ENCODE measurements around the gene WDR1.

WDR1 gene

DNA sequence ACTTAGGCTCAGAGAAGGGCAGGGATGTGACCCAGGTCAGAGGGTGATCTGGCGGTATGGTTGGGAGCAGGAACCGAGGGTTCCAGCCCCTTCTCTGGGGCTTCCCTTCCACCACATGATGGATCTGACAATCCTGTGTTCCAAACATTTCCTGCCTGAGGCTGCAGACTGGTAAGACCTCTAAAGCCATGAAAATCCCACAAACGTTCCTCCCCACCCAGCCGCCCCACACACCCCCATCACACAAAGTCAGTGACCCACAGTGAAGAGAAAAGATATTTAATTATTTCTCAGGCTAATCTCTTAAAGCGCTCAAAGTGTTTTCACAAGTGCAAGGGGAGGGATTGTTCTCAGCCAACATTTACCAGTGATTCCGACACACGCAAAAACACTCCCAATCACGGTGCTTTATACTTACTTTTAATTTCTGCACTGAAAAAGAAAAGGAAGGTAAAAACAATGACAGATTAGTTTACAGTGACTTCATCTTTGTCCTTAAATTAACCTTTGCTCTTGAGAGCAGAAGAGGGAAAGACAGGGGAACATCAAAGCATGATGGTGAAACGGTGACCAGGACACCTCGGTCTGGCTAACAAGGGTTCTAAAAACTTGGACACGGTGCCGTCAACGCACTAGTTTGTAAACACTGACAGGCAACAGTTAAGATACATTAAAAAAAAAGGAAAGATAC is 42.4 kb downstream of the WDR1 start:
- no peaks in the 10 kb centered on the region for H3K9me3 Mint-ChIP-seq

DNA sequence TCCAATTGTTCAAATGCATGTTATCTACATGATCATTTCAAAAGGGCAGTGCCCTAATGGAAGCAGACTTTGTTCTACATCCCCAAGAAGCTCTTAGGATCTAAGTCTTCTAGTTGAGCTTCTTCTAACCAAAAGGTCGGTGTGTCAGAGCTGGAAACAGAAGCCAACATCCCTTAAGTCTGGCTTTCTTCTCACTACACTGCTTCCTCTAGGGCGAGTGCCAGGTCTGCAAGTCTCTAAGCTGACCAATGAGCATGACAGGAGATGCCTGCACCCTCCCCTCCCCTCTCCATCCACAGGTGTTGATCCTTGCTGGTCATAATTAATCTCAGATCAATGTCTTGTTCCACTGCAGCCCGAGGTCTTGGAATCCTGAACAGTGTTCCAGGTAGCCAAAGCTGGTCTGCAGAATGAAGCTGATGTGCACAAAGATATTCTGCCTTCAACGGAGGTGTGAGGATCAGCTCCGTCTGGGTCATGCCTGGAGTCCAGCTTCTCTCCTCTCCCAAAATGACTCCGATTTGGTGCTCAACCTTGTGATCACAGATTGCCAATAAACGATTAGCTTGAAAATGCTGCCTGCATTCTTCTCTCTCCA is 44.1 kb downstream of the WDR1 start:
- Mint-ChIP-seq H3K9me3 (no peaks in the 10 kb centered on the region), H3K27me3 (ENCODE audit: low read depth) (no peaks in the 10 kb centered on the region), H3K27ac (no peak overlapping the region), H3K4me1 (no peaks in the 10 kb centered on the region), H3K4me3 (no peak overlapping the region), H3K36me3 (ENCODE audit: low read depth) (peaks cover 52% of the 10 kb centered on the region)
- TF ChIP-seq, protein P1, sequence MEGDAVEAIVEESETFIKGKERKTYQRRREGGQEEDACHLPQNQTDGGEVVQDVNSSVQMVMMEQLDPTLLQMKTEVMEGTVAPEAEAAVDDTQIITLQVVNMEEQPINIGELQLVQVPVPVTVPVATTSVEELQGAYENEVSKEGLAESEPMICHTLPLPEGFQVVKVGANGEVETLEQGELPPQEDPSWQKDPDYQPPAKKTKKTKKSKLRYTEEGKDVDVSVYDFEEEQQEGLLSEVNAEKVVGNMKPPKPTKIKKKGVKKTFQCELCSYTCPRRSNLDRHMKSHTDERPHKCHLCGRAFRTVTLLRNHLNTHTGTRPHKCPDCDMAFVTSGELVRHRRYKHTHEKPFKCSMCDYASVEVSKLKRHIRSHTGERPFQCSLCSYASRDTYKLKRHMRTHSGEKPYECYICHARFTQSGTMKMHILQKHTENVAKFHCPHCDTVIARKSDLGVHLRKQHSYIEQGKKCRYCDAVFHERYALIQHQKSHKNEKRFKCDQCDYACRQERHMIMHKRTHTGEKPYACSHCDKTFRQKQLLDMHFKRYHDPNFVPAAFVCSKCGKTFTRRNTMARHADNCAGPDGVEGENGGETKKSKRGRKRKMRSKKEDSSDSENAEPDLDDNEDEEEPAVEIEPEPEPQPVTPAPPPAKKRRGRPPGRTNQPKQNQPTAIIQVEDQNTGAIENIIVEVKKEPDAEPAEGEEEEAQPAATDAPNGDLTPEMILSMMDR (IDR thresholded peaks at IDR 0.05; ENCODE audit: unreplicated experiment in 3 of 3): no peak

More for the DNA sequence above, 42.4 kb downstream of the WDR1 start:
- Mint-ChIP-seq H3K27me3 (ENCODE audit: low read depth) (no peaks in the 10 kb centered on the region), H3K4me3 (no peak overlapping the region), H3K36me3 (ENCODE audit: low read depth) (peaks cover 60% of the 10 kb centered on the region), H3K27ac (no peak overlapping the region), H3K4me1 (no peaks in the 10 kb centered on the region)
- TF ChIP-seq, protein P1 (IDR thresholded peaks at IDR 0.05; ENCODE audit: unreplicated experiment in 3 of 3): no peak

DNA sequence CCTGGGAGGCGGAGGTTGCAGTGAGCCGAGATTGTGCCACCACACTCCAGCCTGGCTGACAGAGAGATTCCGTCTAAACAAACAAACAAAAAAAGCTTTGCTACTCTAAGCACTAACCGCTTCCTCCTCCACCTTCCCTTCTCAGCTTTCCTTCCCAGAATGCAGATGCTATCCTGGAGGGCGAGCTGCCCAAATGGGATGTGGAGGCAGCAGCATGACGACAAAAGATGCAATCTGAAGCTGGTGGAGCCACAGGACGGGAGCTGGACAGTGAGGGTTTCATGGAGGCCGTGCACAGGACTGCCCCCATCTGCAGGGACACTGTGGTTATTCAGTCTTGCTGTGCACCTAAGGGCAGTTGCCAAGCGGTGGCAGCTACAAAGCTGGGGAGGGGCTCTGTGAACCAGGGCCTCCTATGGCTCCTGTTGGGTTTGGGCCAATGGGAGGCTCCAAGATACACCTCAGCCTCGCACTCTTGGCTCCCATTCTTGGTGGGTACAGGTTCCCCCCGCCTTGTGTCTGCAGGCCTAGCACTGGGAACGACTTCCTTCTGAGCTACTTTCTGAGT is 47.4 kb downstream of the WDR1 start:
- Mint-ChIP-seq H3K36me3 (ENCODE audit: low read depth) (peaks cover 25% of the 10 kb centered on the region), H3K4me1 (no peaks in the 10 kb centered on the region), H3K27ac (no peak overlapping the region), H3K9me3 (no peaks in the 10 kb centered on the region), H3K4me3 (no peak overlapping the region), H3K27me3 (ENCODE audit: low read depth) (peaks cover 3% of the 10 kb centered on the region)
- TF ChIP-seq, protein P1 (IDR thresholded peaks at IDR 0.05; ENCODE audit: unreplicated experiment in 3 of 3): no peak

DNA sequence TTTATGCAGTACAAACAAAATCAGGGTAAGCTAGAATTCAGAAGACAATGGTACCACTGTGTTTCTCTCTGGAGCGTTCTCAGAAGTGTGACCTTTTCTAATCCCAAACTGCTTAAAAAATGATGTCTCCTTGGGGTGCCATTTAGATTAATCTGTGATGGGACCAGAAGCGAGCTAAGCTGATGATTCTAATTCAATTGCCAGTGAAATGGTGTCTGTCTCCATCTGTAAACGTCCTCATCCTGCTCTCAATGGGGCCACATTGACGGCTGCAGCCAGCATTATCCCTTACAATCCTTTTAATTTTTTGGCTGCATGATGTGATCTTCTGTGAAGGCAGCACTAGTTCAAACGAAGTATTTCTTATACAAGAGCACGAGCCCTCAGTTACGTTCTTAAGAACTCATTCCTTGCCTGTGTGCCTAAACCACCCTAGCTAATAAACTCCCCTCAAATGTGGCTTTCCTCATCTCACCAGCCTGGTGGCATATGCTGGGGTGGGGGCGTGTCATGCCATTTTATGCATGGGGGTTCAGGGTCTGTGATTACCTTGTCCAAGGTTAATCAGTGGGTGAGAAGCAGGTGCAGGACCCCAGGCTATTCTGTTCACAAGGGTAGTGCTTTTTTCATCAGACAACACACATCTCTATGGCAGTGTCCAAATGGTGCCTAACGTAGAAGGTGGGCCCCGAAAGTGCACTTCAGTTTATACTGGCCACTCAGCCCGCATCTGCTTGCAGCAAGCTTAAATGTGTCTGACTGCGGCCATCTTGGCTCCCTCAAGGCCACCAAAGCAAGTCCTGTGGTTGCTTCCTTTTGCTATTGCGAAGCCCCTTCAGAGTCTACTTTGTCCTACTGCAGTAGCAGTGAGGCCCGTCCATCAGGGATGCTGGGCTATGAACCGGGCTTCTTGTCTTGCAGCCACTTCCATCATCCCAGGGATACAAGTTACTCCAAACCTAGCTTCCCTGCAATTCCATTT is 49.6 kb downstream of the WDR1 start:
- TF ChIP-seq, protein P1 (IDR thresholded peaks at IDR 0.05; ENCODE audit: unreplicated experiment in 3 of 3): no peak
- H3K27ac Mint-ChIP-seq: no peak overlapping the region
- H3K27me3 Mint-ChIP-seq (ENCODE audit: low read depth): peaks cover 3% of the 10 kb centered on the region
- no peaks in the 10 kb centered on the region for H3K4me1 Mint-ChIP-seq
- no peaks in the 10 kb centered on the region for H3K9me3 Mint-ChIP-seq
- no peak overlapping the region for H3K4me3 Mint-ChIP-seq
- peaks cover 6% of the 10 kb centered on the region for H3K36me3 Mint-ChIP-seq (ENCODE audit: low read depth)

DNA sequence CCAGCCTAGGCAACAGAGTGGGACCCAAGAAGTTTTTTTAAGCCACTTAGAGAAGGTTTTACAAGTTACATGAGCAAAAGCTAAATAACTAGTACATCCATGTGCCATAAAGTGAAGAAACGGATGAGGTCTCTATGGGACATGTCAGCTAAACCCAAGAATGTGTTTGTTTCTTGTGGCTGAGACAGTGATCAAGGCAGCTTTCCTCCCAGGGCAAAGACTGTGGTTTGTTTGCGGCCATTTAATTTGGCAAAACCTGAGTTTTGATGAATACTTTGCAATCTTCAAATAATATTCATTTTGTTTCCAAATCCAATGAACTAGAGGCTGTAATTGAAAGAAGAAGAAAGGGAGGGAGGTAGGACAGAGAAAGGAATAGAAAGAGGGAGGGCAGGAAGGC is 50.4 kb downstream of the WDR1 start:
- Mint-ChIP-seq H3K4me3 (no peak overlapping the region), H3K36me3 (ENCODE audit: low read depth) (peaks cover 3% of the 10 kb centered on the region), H3K4me1 (no peaks in the 10 kb centered on the region), H3K27me3 (ENCODE audit: low read depth) (peaks cover 3% of the 10 kb centered on the region), H3K9me3 (no peaks in the 10 kb centered on the region), H3K27ac (no peak overlapping the region)
- TF ChIP-seq, protein P1 (IDR thresholded peaks at IDR 0.05; ENCODE audit: unreplicated experiment in 3 of 3): no peak
